Body of pancreas (tissue), 4 donors: ENCODE results near the gene NOXA1.

ENCODE experiments used
- POLR2A ChIP-seq, 3 donors: fragments of 450-650 bp; IDR thresholded peaks; one replicate each; pipeline ENCODE4 v1.6.1; 2016; ENCODE audit warnings: antibody characterized with exemption in 3 of 3, mild to moderate bottlenecking in 2 of 3
- TF ChIP-seq, protein P1 (sequence below), 7 experiments: fragments of 450-650 bp in 4 of 7; fragments of 200-600 bp in 3 of 7; sonication (generic) in 3 of 7; IDR thresholded peaks; one replicate each; pipeline ENCODE4 v1.5.1; 2016 to 2019; ENCODE audit warnings: antibody characterized with exemption in 7 of 7

- TF ChIP-seq, protein P1, sequence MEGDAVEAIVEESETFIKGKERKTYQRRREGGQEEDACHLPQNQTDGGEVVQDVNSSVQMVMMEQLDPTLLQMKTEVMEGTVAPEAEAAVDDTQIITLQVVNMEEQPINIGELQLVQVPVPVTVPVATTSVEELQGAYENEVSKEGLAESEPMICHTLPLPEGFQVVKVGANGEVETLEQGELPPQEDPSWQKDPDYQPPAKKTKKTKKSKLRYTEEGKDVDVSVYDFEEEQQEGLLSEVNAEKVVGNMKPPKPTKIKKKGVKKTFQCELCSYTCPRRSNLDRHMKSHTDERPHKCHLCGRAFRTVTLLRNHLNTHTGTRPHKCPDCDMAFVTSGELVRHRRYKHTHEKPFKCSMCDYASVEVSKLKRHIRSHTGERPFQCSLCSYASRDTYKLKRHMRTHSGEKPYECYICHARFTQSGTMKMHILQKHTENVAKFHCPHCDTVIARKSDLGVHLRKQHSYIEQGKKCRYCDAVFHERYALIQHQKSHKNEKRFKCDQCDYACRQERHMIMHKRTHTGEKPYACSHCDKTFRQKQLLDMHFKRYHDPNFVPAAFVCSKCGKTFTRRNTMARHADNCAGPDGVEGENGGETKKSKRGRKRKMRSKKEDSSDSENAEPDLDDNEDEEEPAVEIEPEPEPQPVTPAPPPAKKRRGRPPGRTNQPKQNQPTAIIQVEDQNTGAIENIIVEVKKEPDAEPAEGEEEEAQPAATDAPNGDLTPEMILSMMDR (IDR thresholded peaks at IDR 0.05), result no peak
- no peak for TF ChIP-seq POLR2A (IDR thresholded peaks at IDR 0.05)
Observed at GRCh38 chr9:137383784-137384756, 39.1 kb upstream of the NOXA1 start.
